HepG2 (cell line): ENCODE results near the gene FAAP20. TPM values are rescaled to one million over a fixed set of nuclear protein-coding genes. Genes with fewer than 3 reads are reported as not detected.

Experiments used
- BRCA1 ChIP-seq: sonication (generic); formaldehyde crosslinking; IDR thresholded peaks from 2 replicates; pipeline ENCODE4 v1.4.0; 2020; ENCODE audit warnings: missing genetic modification reagents
- CEBPZ ChIP-seq: IDR thresholded peaks from 2 replicates; pipeline ENCODE4 v1.6.1; 2012; ENCODE audit warnings: low read length, improper control_type of control experiment
- CENPX ChIP-seq: sonication (generic); formaldehyde crosslinking; IDR thresholded peaks from 2 replicates; pipeline ENCODE4 v1.9.0; 2021; ENCODE audit warnings: mild to moderate bottlenecking, missing genetic modification reagents, moderate library complexity
- ISL2 ChIP-seq: sonication (generic); formaldehyde crosslinking; IDR thresholded peaks from 2 replicates; pipeline ENCODE4 v1.5.0; 2020; ENCODE audit warnings: missing genetic modification reagents
- MAFF ChIP-seq: IDR thresholded peaks from 2 replicates; pipeline ENCODE4 v1.6.1; 2011; ENCODE audit warnings: low read depth, low read length, improper control_type of control experiment
- MED1 ChIP-seq: sonication (generic); formaldehyde crosslinking; IDR thresholded peaks from 2 replicates; pipeline ENCODE4 v1.4.0; 2020; ENCODE audit warnings: missing genetic modification reagents
- NFYC ChIP-seq: IDR thresholded peaks from 2 replicates; pipeline ENCODE4 v1.6.1; 2016; ENCODE audit warnings: missing genetic modification reagents, missing compliant biosample characterization
- PITX1 ChIP-seq: sonication (generic); formaldehyde crosslinking; IDR thresholded peaks from 2 replicates; pipeline ENCODE4 v1.5.1; 2020; ENCODE audit warnings: mild to moderate bottlenecking, missing genetic modification reagents
- SALL1 ChIP-seq: sonication (generic); formaldehyde crosslinking; IDR thresholded peaks from 2 replicates; pipeline ENCODE4 v1.8.0; 2022; ENCODE audit warnings: mild to moderate bottlenecking, missing genetic modification reagents
- SMAD1 ChIP-seq: sonication (generic); formaldehyde crosslinking; IDR thresholded peaks from 2 replicates; pipeline ENCODE4 v1.4.0; 2020; ENCODE audit warnings: missing genetic modification reagents, low read depth, mild to moderate bottlenecking, borderline replicate concordance
- TARDBP ChIP-seq: sonication (generic); formaldehyde crosslinking; IDR thresholded peaks from 2 replicates; pipeline ENCODE4 v1.8.0; 2022; ENCODE audit warnings: mild to moderate bottlenecking, missing genetic modification reagents
- TBX2 ChIP-seq: sonication (generic); formaldehyde crosslinking; IDR thresholded peaks from 2 replicates; pipeline ENCODE4 v1.5.0; 2020; ENCODE audit warnings: missing genetic modification reagents, mild to moderate bottlenecking, borderline replicate concordance
- U2AF1 ChIP-seq: fragments of 200-400 bp; formaldehyde crosslinking; optimal IDR thresholded peaks from 2 replicates; pipeline ENCODE3; 2017; ENCODE audit warnings: mild to moderate bottlenecking, low read depth, low read length
- ZNF160 ChIP-seq: sonication (generic); formaldehyde crosslinking; IDR thresholded peaks from 2 replicates; pipeline ENCODE4 v1.8.0; 2022; ENCODE audit warnings: mild to moderate bottlenecking, inconsistent platforms, missing genetic modification reagents
- ZNF282 ChIP-seq: fragments of 450-650 bp; IDR thresholded peaks from 2 replicates; pipeline ENCODE4 v1.6.1; 2018; ENCODE audit not compliant: partially characterized antibody
- ZNF383 ChIP-seq: sonication (generic); formaldehyde crosslinking; IDR thresholded peaks from 2 replicates; pipeline ENCODE4 v1.4.0; 2020; ENCODE audit warnings: missing genetic modification reagents, mild to moderate bottlenecking, borderline replicate concordance
- ZNF430 ChIP-seq: sonication (generic); formaldehyde crosslinking; IDR thresholded peaks from 2 replicates; pipeline ENCODE4 v1.9.0; 2021; ENCODE audit warnings: mild to moderate bottlenecking, missing genetic modification reagents
- ZNF441 ChIP-seq: sonication (generic); formaldehyde crosslinking; IDR thresholded peaks from 2 replicates; pipeline ENCODE4 v1.7.0; 2021; ENCODE audit warnings: missing genetic modification reagents, borderline replicate concordance
- ZNF503 ChIP-seq: sonication (generic); formaldehyde crosslinking; IDR thresholded peaks from 2 replicates; pipeline ENCODE4 v1.4.0; 2020; ENCODE audit warnings: missing genetic modification reagents
- ZNF577 ChIP-seq: sonication (generic); formaldehyde crosslinking; IDR thresholded peaks from 2 replicates; pipeline ENCODE4 v1.4.0; 2020; ENCODE audit warnings: mild to moderate bottlenecking, low read depth, missing genetic modification reagents, borderline replicate concordance
- ZNF674 ChIP-seq: sonication (generic); formaldehyde crosslinking; IDR thresholded peaks from 2 replicates; pipeline ENCODE4 v1.5.0; 2020; ENCODE audit warnings: low read depth, mild to moderate bottlenecking, missing genetic modification reagents
- ZNF724P ChIP-seq: sonication (generic); formaldehyde crosslinking; IDR thresholded peaks from 2 replicates; pipeline ENCODE4 v1.8.0; 2022; ENCODE audit warnings: missing genetic modification reagents, borderline replicate concordance
- ZSCAN22 ChIP-seq: sonication (generic); formaldehyde crosslinking; IDR thresholded peaks from 2 replicates; pipeline ENCODE4 v1.4.0; 2020; ENCODE audit warnings: mild to moderate bottlenecking, missing genetic modification reagents
- ZSCAN25 ChIP-seq: sonication (generic); formaldehyde crosslinking; IDR thresholded peaks from 2 replicates; pipeline ENCODE4 v1.8.0; 2022; ENCODE audit warnings: mild to moderate bottlenecking, missing genetic modification reagents
- polyA plus RNA-seq, 8 experiments: library from polyadenylated mRNA; depleted of rRNA in 3 of 8; stranded (reverse) in 7 of 8; unstranded in 1 of 8; fragments of >200 nt; fragmentation: Illumina TruSeq in 4 of 8; extraction: Trizol in 4 of 8; gene quantifications; 2 replicates each; pipeline versions ENCODE4 v1.2.1 to v1.2.3, GENCODE V29; 2011 to 2016; ENCODE audit warnings: low read depth in 4 of 8, missing spikeins in 1 of 8, mixed read lengths in 1 of 8; ENCODE audit not compliant: insufficient read depth in 1 of 8
- total RNA-seq, 5 experiments: library from RNA; depleted of rRNA; stranded (reverse); fragments of >200 nt; fragmentation: Illumina TruSeq; extraction: Trizol; gene quantifications; 2 replicates each; pipeline ENCODE4 v1.2.3, GENCODE V29; 2016; ENCODE audit warnings: low read depth in 1 of 5
- TF ChIP-seq, protein P1 (sequence below): sonication (generic); formaldehyde crosslinking; IDR thresholded peaks from 2 replicates; pipeline ENCODE4 v1.4.0; 2020; ENCODE audit warnings: missing genetic modification reagents

Gene FAAP20
- total and polyA plus RNA-seq, 2 of the 13 experiments (the other 11 are each of a cell fraction or from before 2014, with no cell fraction given) = 9.6 to 10.8 TPM

DNA sequence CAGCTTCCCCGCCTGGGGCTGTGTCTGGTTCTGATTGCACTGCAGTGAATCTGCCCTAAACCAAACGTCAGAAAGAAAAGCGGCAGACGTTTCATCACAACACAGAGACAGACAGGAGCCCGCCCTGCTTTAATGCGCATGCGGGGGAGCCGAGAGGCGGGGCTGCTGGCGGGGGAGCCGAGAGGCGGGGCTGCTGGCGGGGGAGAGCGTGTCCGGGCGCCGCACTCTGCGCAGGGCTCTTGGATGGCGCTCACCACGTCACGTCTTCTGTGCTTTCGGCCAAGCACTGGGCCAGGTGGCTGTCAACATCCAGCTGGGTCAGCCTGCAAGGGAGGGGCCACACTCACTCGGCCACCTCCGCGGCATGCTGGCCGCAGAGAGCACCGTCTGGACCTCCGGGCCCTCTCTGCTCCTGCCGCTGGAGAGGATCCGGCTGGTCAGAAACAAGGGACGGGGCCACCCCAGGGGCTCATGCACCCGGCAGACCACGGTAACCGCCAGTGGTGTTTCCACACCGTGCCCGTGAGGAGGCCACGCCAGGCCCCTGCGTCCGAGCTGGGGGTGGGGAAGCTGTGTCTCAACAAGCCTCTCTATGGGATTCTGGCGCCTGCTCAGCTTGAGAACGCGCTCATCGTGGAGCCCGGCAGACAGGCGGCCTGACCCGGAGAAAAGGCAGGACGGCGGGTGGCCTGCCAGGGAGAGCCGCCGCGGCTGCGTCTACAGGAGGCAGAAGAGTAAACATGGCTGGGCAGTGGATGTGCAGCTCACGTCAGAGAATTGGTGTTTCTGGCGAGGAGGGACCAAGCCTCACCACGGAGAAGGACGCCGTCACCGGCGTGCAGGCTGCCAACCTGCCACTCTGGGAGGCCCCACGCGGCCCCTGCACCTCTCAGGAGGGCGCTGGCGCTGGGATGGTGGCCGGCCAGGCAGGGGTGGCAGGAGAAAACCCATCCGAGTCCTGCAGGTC lies 4.8 kb downstream of the FAAP20 start (continued):
- TF ChIP-seq MED1 (CRISPR knock-in tag) = no peak; the same call in 1 of the 2 replicates
- TF ChIP-seq ZNF383 (CRISPR knock-in tag) = no peak
- TF ChIP-seq CENPX (CRISPR knock-in tag) = no peak
- peak; percentile 48; the same call in 1 of the 2 replicates for TF ChIP-seq PITX1 (CRISPR knock-in tag)
- TF ChIP-seq, protein P1, sequence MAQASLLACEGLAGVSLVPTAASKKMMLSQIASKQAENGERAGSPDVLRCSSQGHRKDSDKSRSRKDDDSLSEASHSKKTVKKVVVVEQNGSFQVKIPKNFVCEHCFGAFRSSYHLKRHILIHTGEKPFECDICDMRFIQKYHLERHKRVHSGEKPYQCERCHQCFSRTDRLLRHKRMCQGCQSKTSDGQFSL = no peak
- TF ChIP-seq ZNF674 (CRISPR knock-in tag) = no peak
- TF ChIP-seq SALL1 = peak; percentile 80
- TF ChIP-seq CEBPZ = no peak
- no peak for TF ChIP-seq ZSCAN25 (CRISPR knock-in tag)
- TF ChIP-seq ISL2 (CRISPR knock-in tag) = no peak
- no peak for TF ChIP-seq U2AF1
- peak; percentile 20; the same call in 1 of the 2 replicates for TF ChIP-seq ZNF160 (CRISPR knock-in tag)
- no peak for TF ChIP-seq ZNF503 (CRISPR knock-in tag)
- TF ChIP-seq NFYC (CRISPR knock-in tag) = peak; percentile 70
- no peak for TF ChIP-seq ZNF282
- peak; percentile 38; the same call in 1 of the 2 replicates for TF ChIP-seq TBX2
- no peak for TF ChIP-seq MAFF
- TF ChIP-seq ZNF430 (CRISPR knock-in tag) = peak; percentile 83
- peak; percentile 76; the same call in 1 of the 2 replicates for TF ChIP-seq ZNF441
- TF ChIP-seq ZNF577 (CRISPR knock-in tag) = no peak
- TF ChIP-seq SMAD1 (CRISPR knock-in tag) = 0 out of 2 replicates have a peak, but pooled peaks have one; percentile 20
- TF ChIP-seq ZSCAN22 (CRISPR knock-in tag) = no peak
- 0 out of 2 replicates have a peak, but pooled peaks have one; percentile 28 for TF ChIP-seq BRCA1 (CRISPR knock-in tag)
- peak; percentile 50; the same call in 1 of the 2 replicates for TF ChIP-seq TARDBP (CRISPR knock-in tag)
- TF ChIP-seq ZNF724P = peak; percentile 15; the same call in 1 of the 2 replicates
